IMR-90 (cell line): ENCODE data around the gene SCAMP4. TPM values are rescaled to one million over a fixed set of nuclear protein-coding genes. Genes with fewer than 3 reads are reported as not detected.

Experiments
- ATAC-seq: fragments of 200-7000 bp; cut with Tn5 transposase; 2 replicates; pipeline ENCODE4 v1.9.1; 2020; ENCODE audit warnings: low read depth, mild to moderate bottlenecking, moderate library complexity
- BruUV-seq: library from RNA; stranded (reverse); fragments of 400-500 nt; replicated peaks from 2 replicates; lab custom pipeline; 2021; lab: Mats Ljungman, UMichigan
- CTCF ChIA-PET: fragments of 300-600 bp; formaldehyde crosslinking; extraction: SDS; loops from one replicate; lab custom pipeline; 2021; ENCODE audit warnings: antibody characterized with exemption; lab: Yijun Ruan, JAX
- POLR2A ChIA-PET: fragments of 300-600 bp; sonication (Branson Sonifier 250); formaldehyde crosslinking; loops from one replicate; lab custom pipeline; 2022; ENCODE audit warnings: antibody characterized with exemption; ENCODE audit not compliant: unreplicated experiment; lab: Charles Lee
- DNase-seq: peaks from one replicate; pipeline ENCODE4 v3.0.0; 2013
- H2AFZ ChIP-seq: replicated peaks from 2 replicates; pipeline ENCODE3; 2013; ENCODE audit warnings: low read length, mild to moderate bottlenecking; ENCODE audit not compliant: poor library complexity
- H2AK5ac ChIP-seq: 2 replicates; pipeline ENCODE4 v1.6.1; 2013; ENCODE audit warnings: low read depth, low read length, inconsistent platforms
- H2AK9ac ChIP-seq: replicated peaks from 2 replicates; pipeline ENCODE3; 2013; ENCODE audit warnings: mild to moderate bottlenecking, low read depth, low read length, moderate library complexity; ENCODE audit not compliant: poor library complexity
- H2BK120ac ChIP-seq: 2 replicates; pipeline ENCODE4 v1.6.1; 2013; ENCODE audit warnings: low read depth, low read length, inconsistent platforms
- H2BK15ac ChIP-seq: 3 replicates; pipeline ENCODE4 v1.6.1; 2013; ENCODE audit warnings: low read depth, low read length, inconsistent platforms
- H2BK20ac ChIP-seq: 2 replicates; pipeline ENCODE4 v1.6.1; 2013; ENCODE audit warnings: low read depth, mild to moderate bottlenecking, inconsistent platforms, low read length, moderate library complexity
- H2BK5ac ChIP-seq: 2 replicates; pipeline ENCODE4 v1.6.1; 2013; ENCODE audit warnings: mild to moderate bottlenecking, low read depth, low read length, inconsistent platforms; ENCODE audit not compliant: poor library complexity, severe bottlenecking
- H3K14ac ChIP-seq: replicated peaks from 2 replicates; pipeline ENCODE4 v1.6.1; 2013; ENCODE audit warnings: low read depth, low read length, inconsistent platforms
- H3K18ac ChIP-seq: 2 replicates; pipeline ENCODE4 v1.6.1; 2013; ENCODE audit warnings: low read depth, low read length, control low read depth
- H3K23ac ChIP-seq: 2 replicates; pipeline ENCODE4 v1.6.1; 2013; ENCODE audit warnings: low read depth, low read length, inconsistent platforms
- H3K27ac ChIP-seq: 2 replicates; pipeline ENCODE4 v1.5.1; 2013; ENCODE audit warnings: mild to moderate bottlenecking, control low read depth, low read length; ENCODE audit not compliant: insufficient read depth
- H3K27me3 ChIP-seq: 2 replicates; pipeline ENCODE4 v1.6.1; 2013; ENCODE audit warnings: low read length; ENCODE audit not compliant: control insufficient read depth, insufficient read depth
- H3K36me3 ChIP-seq: 2 replicates; pipeline ENCODE4 v1.6.1; 2013; ENCODE audit warnings: low read length, mixed read lengths; ENCODE audit not compliant: control insufficient read depth, insufficient read depth
- H3K4ac ChIP-seq: 2 replicates; pipeline ENCODE4 v1.6.1; 2013; ENCODE audit warnings: low read depth, low read length, inconsistent platforms
- H3K4me1 ChIP-seq: 2 replicates; pipeline ENCODE4 v1.6.1; 2013; ENCODE audit warnings: low read length, mixed read lengths; ENCODE audit not compliant: control insufficient read depth, insufficient read depth
- H3K4me2 ChIP-seq: 2 replicates; pipeline ENCODE4 v1.6.1; 2013; ENCODE audit warnings: low read depth, mild to moderate bottlenecking, control low read depth, low read length, moderate library complexity
- H3K4me3 ChIP-seq: 2 replicates; pipeline ENCODE4 v1.5.1; 2013; ENCODE audit warnings: low read depth, mild to moderate bottlenecking, control low read depth, low read length, moderate library complexity; ENCODE audit not compliant: insufficient read depth
- H3K56ac ChIP-seq: 2 replicates; pipeline ENCODE4 v1.6.1; 2013; ENCODE audit warnings: low read length, inconsistent platforms; ENCODE audit not compliant: insufficient read depth; ENCODE audit errors: extremely low read depth
- H3K79me1 ChIP-seq, 2 experiments: 2 replicates each; pipeline ENCODE4 v1.6.1; 2013; ENCODE audit warnings: low read length in 2 of 2, inconsistent platforms in 1 of 2, low read depth in 1 of 2
- H3K9ac ChIP-seq: 2 replicates; pipeline ENCODE4 v1.6.1; 2013; ENCODE audit warnings: low read depth, low read length, control low read depth
- H3K9me1 ChIP-seq: 2 replicates; pipeline ENCODE4 v1.6.1; 2013; ENCODE audit warnings: low read length, inconsistent platforms; ENCODE audit not compliant: insufficient read depth
- H3K9me3 ChIP-seq: 2 replicates; pipeline ENCODE4 v1.6.1; 2013; ENCODE audit warnings: low read length; ENCODE audit not compliant: control insufficient read depth, insufficient read depth
- H4K20me1 ChIP-seq: 2 replicates; pipeline ENCODE4 v1.6.1; 2013; ENCODE audit warnings: low read length, inconsistent platforms; ENCODE audit not compliant: insufficient read depth
- H4K5ac ChIP-seq: 2 replicates; pipeline ENCODE4 v1.6.1; 2013; ENCODE audit warnings: mild to moderate bottlenecking, low read depth, low read length, control low read depth
- H4K8ac ChIP-seq, 2 experiments: 2 replicates each; pipeline ENCODE4 v1.6.1; 2013; ENCODE audit warnings: low read depth in 2 of 2, low read length in 2 of 2, control low read depth in 1 of 2, inconsistent platforms in 1 of 2
- H4K91ac ChIP-seq: 2 replicates; pipeline ENCODE4 v1.6.1; 2013; ENCODE audit warnings: low read depth, low read length, inconsistent platforms; ENCODE audit not compliant: insufficient read depth
- BHLHE40 ChIP-seq: fragments of 150-350 bp; IDR thresholded peaks from 2 replicates; pipeline ENCODE4 v1.6.1; 2016; ENCODE audit warnings: mild to moderate bottlenecking, low read depth, low read length
- CEBPB ChIP-seq: IDR thresholded peaks from 2 replicates; pipeline ENCODE4 v1.6.1; 2012; ENCODE audit warnings: low read depth, low read length, improper control_type of control experiment
- CHD1 ChIP-seq: IDR thresholded peaks from 2 replicates; pipeline ENCODE4 v1.6.1; 2012; ENCODE audit warnings: low read depth, low read length, improper control_type of control experiment
- FOS ChIP-seq: fragments of 150-350 bp; IDR thresholded peaks from 2 replicates; pipeline ENCODE4 v1.6.1; 2016; ENCODE audit warnings: low read depth, low read length
- MAZ ChIP-seq: IDR thresholded peaks from 2 replicates; pipeline ENCODE4 v1.6.1; 2012; ENCODE audit warnings: low read depth, mild to moderate bottlenecking, low read length, improper control_type of control experiment, moderate library complexity, borderline replicate concordance
- MXI1 ChIP-seq: IDR thresholded peaks from 2 replicates; pipeline ENCODE4 v1.6.1; 2012; ENCODE audit warnings: low read depth, mild to moderate bottlenecking, low read length, moderate library complexity, borderline replicate concordance
- NFE2L2 ChIP-seq: fragments of 150-350 bp; IDR thresholded peaks from 2 replicates; pipeline ENCODE4 v1.6.1; 2016; ENCODE audit warnings: low read depth, mild to moderate bottlenecking, low read length
- POLR2A ChIP-seq: IDR thresholded peaks from 2 replicates; pipeline ENCODE4 v1.6.1; 2012; ENCODE audit warnings: mild to moderate bottlenecking, low read depth, low read length
- RAD21 ChIP-seq: IDR thresholded peaks from 2 replicates; pipeline ENCODE4 v1.6.1; 2012; ENCODE audit warnings: low read length, improper control_type of control experiment
- RCOR1 ChIP-seq: IDR thresholded peaks from 2 replicates; pipeline ENCODE4 v1.6.1; 2012; ENCODE audit warnings: mild to moderate bottlenecking, low read length, improper control_type of control experiment; ENCODE audit not compliant: insufficient replicate concordance
- RFX5 ChIP-seq: IDR thresholded peaks from 2 replicates; pipeline ENCODE4 v1.8.0; 2012; ENCODE audit warnings: low read depth, mild to moderate bottlenecking, low read length, moderate library complexity
- SMC3 ChIP-seq: fragments of 150-350 bp; IDR thresholded peaks from 2 replicates; pipeline ENCODE4 v1.6.1; 2016; ENCODE audit warnings: low read depth, mild to moderate bottlenecking, antibody characterized with exemption, low read length, moderate library complexity
- WGBS, 2 experiments: methylation state at CpG; one replicate each; pipeline versions ENCODE4 v1.1.5 to v1.1.7; 2013; ENCODE audit warnings: missing lambda C conversion rate in 2 of 2; ENCODE audit not compliant: insufficient read length in 1 of 2; ENCODE audit errors: extremely low coverage in 2 of 2; 5-methylcytosine and 5-hydroxymethylcytosine counted together
- dilution Hi-C: fragments of 300-500 bp; cut with HindIII; formaldehyde crosslinking; loops from one replicate; pipeline ENCODE4 v1.14.3; 2018; ENCODE audit warnings: low sequenced_read_pairs; ENCODE audit not compliant: unreplicated experiment
- in situ Hi-C: fragments of 300-500 bp; cut with MboI; formaldehyde crosslinking; loops from 3 replicates; pipeline ENCODE4 v1.14.3; 2019; ENCODE audit warnings: low sequenced_read_pairs, inconsistent platforms, mixed read lengths
- intact Hi-C: fragments of 100-400 bp; cut with micrococcal nuclease; formaldehyde crosslinking; loops from 2 replicates; pipeline ENCODE4 v1.10.0; 2022
- polyA plus RNA-seq, 3 experiments: library from polyadenylated mRNA; depleted of rRNA; stranded (reverse); fragments of >200 nt; gene quantifications; 2 replicates each; pipeline ENCODE4 v1.2.3, GENCODE V29; 2012; ENCODE audit warnings: low replicate concordance in 1 of 3
- total RNA-seq: library from RNA; depleted of rRNA; stranded (reverse); fragments of >200 nt; gene quantifications from 2 replicates; pipeline ENCODE4 v1.2.3, GENCODE V29; 2012
- TF ChIP-seq, protein P1 (sequence below): conservative IDR thresholded peaks from 2 replicates; pipeline ENCODE4 v1.5.1; 2012; ENCODE audit warnings: mild to moderate bottlenecking, low read depth, low read length, improper control_type of control experiment
- TF ChIP-seq, protein P2 (sequence below): fragments of 150-350 bp; IDR thresholded peaks from 2 replicates; pipeline ENCODE4 v1.6.1; 2017; ENCODE audit warnings: mild to moderate bottlenecking, antibody characterized with exemption, low read length, low read depth
- TF ChIP-seq, protein P3 (sequence below): fragments of 150-350 bp; IDR thresholded peaks from 2 replicates; pipeline ENCODE4 v1.6.1; 2016; ENCODE audit warnings: low read depth, mild to moderate bottlenecking, low read length, moderate library complexity, borderline replicate concordance

Gene SCAMP4
- total and polyA plus RNA-seq, 2 of the 4 experiments (the other 2 are of a cell fraction), result 16.1 to 28.1 TPM

DNA sequence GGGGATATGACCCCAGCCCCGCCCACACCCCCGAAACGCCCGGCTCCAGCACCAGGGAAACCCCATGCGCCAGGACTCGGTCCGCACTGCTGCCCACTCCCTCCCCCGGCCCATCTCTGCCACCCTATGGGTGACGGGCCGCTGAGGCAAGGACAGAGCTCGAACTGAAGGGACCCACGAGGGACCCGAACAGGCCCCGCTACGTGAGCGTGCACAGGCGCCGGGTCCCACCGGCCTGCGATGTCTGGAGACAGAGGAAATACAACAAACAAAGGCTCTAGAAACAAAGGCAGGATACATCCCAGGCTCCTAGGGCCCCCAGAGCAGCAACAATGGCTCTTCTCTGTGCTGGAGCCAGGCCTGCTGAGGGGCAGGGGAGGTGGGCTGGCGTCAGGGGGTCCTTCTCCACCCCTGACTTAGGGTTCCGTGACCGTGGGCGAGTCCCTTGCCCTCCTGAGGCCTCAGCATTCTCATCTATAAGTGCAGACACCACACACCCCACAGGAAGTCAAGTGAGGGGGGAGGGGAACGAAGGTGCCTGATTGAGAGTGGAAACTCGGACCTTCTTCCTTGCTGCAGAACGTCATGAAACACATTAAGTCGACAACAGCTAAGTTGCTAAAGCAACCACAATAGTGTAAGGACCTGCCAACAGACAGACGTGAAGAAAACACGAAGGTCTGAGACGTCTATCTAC lies 23.0 kb upstream of the SCAMP4 start:
- peak overlapping the region; percentile 78 for H2AK9ac ChIP-seq
- no peak overlapping the region for H4K91ac ChIP-seq
- H3K23ac ChIP-seq, result 0 out of 2 replicates have a peak overlapping the region, but pooled peaks have one; percentile 37
- POLR2A ChIA-PET, result no interaction called here
- no peak overlapping the region for H4K5ac ChIP-seq
- H3K79me1 ChIP-seq, result peaks cover 4 to 44% of the 10 kb centered on the region in 2 experiments
- peaks cover 46% of the 10 kb centered on the region for H4K20me1 ChIP-seq
- BruUV-seq, result no TSS peak
- no peak overlapping the region for H3K27ac ChIP-seq
- peaks cover 12% of the 10 kb centered on the region; the same call in 1 of the 2 replicates for H3K36me3 ChIP-seq
- no peak overlapping the region; the same call in 1 of the 2 replicates for H3K4me2 ChIP-seq
- H3K4me1 ChIP-seq, result peaks cover 24% of the 10 kb centered on the region
- no peak overlapping the region; the same call in 1 of the 2 replicates for H2AK5ac ChIP-seq
- CTCF ChIA-PET, result no interaction called here
- DNase-seq (no peak), ATAC-seq (no peak)
- H2BK15ac ChIP-seq, result no peak overlapping the region
- no peak overlapping the region for H4K8ac ChIP-seq
- H2BK20ac ChIP-seq, result no peak overlapping the region
- H3K56ac ChIP-seq, result no peak overlapping the region
- dilution Hi-C loops (no loop called here), intact Hi-C loops (no loop called here), in situ Hi-C loops (no loop called here)
- H2AFZ ChIP-seq, result no peak overlapping the region
- H3K4me3 ChIP-seq, result no peak overlapping the region
- H3K9ac ChIP-seq, result no peak overlapping the region
- 80% methylated on average over 17 of the region's 31 CpGs; no CpG with 5 or more reads in 1 of the 2 experiments for WGBS, 2 experiments
- H3K14ac ChIP-seq, result 0 out of 2 replicates have a peak overlapping the region, but pooled peaks have one; percentile 35
- no peak overlapping the region for H3K4ac ChIP-seq
- no peak overlapping the region for H2BK120ac ChIP-seq
- H3K27me3 ChIP-seq, result no peaks in the 10 kb centered on the region
- no peaks in the 10 kb centered on the region for H3K9me3 ChIP-seq
- H2BK5ac ChIP-seq, result no peak overlapping the region
- H3K9me1 ChIP-seq, result peaks cover 18% of the 10 kb centered on the region
- H3K18ac ChIP-seq, result no peak overlapping the region
- TF ChIP-seq RFX5, result no peak
- TF ChIP-seq FOS, result no peak
- TF ChIP-seq, protein P1, sequence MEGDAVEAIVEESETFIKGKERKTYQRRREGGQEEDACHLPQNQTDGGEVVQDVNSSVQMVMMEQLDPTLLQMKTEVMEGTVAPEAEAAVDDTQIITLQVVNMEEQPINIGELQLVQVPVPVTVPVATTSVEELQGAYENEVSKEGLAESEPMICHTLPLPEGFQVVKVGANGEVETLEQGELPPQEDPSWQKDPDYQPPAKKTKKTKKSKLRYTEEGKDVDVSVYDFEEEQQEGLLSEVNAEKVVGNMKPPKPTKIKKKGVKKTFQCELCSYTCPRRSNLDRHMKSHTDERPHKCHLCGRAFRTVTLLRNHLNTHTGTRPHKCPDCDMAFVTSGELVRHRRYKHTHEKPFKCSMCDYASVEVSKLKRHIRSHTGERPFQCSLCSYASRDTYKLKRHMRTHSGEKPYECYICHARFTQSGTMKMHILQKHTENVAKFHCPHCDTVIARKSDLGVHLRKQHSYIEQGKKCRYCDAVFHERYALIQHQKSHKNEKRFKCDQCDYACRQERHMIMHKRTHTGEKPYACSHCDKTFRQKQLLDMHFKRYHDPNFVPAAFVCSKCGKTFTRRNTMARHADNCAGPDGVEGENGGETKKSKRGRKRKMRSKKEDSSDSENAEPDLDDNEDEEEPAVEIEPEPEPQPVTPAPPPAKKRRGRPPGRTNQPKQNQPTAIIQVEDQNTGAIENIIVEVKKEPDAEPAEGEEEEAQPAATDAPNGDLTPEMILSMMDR, result no peak
- no peak for TF ChIP-seq MAZ
- TF ChIP-seq RAD21, result no peak
- TF ChIP-seq BHLHE40, result no peak
- TF ChIP-seq, protein P2, sequence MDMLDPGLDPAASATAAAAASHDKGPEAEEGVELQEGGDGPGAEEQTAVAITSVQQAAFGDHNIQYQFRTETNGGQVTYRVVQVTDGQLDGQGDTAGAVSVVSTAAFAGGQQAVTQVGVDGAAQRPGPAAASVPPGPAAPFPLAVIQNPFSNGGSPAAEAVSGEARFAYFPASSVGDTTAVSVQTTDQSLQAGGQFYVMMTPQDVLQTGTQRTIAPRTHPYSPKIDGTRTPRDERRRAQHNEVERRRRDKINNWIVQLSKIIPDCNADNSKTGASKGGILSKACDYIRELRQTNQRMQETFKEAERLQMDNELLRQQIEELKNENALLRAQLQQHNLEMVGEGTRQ, result no peak
- no peak for TF ChIP-seq NFE2L2
- TF ChIP-seq MXI1, result no peak
- no peak for TF ChIP-seq POLR2A
- TF ChIP-seq CHD1, result no peak
- TF ChIP-seq RCOR1, result no peak
- TF ChIP-seq, protein P3, sequence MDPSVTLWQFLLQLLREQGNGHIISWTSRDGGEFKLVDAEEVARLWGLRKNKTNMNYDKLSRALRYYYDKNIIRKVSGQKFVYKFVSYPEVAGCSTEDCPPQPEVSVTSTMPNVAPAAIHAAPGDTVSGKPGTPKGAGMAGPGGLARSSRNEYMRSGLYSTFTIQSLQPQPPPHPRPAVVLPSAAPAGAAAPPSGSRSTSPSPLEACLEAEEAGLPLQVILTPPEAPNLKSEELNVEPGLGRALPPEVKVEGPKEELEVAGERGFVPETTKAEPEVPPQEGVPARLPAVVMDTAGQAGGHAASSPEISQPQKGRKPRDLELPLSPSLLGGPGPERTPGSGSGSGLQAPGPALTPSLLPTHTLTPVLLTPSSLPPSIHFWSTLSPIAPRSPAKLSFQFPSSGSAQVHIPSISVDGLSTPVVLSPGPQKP, result no peak
- TF ChIP-seq SMC3, result no peak
- no peak for TF ChIP-seq CEBPB
